ENCODE data around the gene ASIC2.

The ASIC2 gene

GRCh38 chr17:33240362-33240761 is 52.7 kb downstream of the ASIC2 start:
- TF ChIP-seq, protein P1, sequence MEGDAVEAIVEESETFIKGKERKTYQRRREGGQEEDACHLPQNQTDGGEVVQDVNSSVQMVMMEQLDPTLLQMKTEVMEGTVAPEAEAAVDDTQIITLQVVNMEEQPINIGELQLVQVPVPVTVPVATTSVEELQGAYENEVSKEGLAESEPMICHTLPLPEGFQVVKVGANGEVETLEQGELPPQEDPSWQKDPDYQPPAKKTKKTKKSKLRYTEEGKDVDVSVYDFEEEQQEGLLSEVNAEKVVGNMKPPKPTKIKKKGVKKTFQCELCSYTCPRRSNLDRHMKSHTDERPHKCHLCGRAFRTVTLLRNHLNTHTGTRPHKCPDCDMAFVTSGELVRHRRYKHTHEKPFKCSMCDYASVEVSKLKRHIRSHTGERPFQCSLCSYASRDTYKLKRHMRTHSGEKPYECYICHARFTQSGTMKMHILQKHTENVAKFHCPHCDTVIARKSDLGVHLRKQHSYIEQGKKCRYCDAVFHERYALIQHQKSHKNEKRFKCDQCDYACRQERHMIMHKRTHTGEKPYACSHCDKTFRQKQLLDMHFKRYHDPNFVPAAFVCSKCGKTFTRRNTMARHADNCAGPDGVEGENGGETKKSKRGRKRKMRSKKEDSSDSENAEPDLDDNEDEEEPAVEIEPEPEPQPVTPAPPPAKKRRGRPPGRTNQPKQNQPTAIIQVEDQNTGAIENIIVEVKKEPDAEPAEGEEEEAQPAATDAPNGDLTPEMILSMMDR (IDR thresholded peaks at IDR 0.05; ENCODE audit: insufficient read depth, low read depth, low read length, missing control alignments) = no peak
- DNase-seq (ENCODE audit: low read depth) = no peak
- H3K4me3 ChIP-seq (ENCODE audit: low read length) = no peak overlapping the region

GRCh38 chr17:33239702-33240101 is 53.4 kb downstream of the ASIC2 start:
- TF ChIP-seq, protein P1 (IDR thresholded peaks at IDR 0.05; ENCODE audit: insufficient read depth, low read depth, low read length, missing control alignments) = no peak
- no peak overlapping the region for H3K4me3 ChIP-seq (ENCODE audit: low read length)
- no peak for DNase-seq (ENCODE audit: low read depth)

- TF ChIP-seq, protein P1 (IDR thresholded peaks at IDR 0.05; ENCODE audit: insufficient read depth, low read depth, low read length, missing control alignments) = no peak
- no peak overlapping the region for H3K4me3 ChIP-seq (ENCODE audit: low read length)
- DNase-seq (ENCODE audit: low read depth) = peak; percentile 95
Measured at GRCh38 chr17:33234930-33235685, 58.0 kb downstream of the ASIC2 start.

GRCh38 chr17:33234233-33234632 is 58.9 kb downstream of the ASIC2 start:
- TF ChIP-seq, protein P1 (IDR thresholded peaks at IDR 0.05; ENCODE audit: insufficient read depth, low read depth, low read length, missing control alignments) = no peak
- no peak for DNase-seq (ENCODE audit: low read depth)
- no peak overlapping the region for H3K4me3 ChIP-seq (ENCODE audit: low read length)

- TF ChIP-seq, protein P1 (IDR thresholded peaks at IDR 0.05; ENCODE audit: insufficient read depth, low read depth, low read length, missing control alignments) = no peak
- no peak overlapping the region for H3K4me3 ChIP-seq (ENCODE audit: low read length)
- no peak for DNase-seq (ENCODE audit: low read depth)
Measured at GRCh38 chr17:33233811-33234177, 59.3 kb downstream of the ASIC2 start.

DNA sequence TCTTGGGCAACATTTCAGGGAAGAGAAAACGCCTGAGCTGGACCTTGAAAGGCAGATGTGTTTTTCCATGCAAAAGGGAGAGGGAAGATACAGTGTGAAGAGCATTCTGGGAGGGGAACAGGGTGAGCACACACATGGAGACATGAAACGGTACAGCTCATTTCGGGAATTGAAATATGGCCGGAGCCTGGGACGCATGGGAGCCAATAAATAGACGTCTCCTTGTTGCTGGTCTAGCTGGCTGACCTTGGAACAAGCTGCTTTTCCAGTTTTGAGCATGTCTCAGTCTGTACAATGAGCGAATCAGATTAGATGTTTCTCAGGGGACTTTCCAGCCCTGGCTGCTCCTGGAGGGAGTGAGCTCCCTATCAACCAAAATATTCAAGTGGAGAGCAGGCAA is 63.6 kb downstream of the ASIC2 start:
- H3K4me3 ChIP-seq (ENCODE audit: low read length) = no peak overlapping the region
- TF ChIP-seq, protein P1 (IDR thresholded peaks at IDR 0.05; ENCODE audit: insufficient read depth, low read depth, low read length, missing control alignments) = no peak
- DNase-seq (ENCODE audit: low read depth) = peak; percentile 56

- H3K4me3 ChIP-seq (ENCODE audit: low read length) = no peak overlapping the region
- no peak for DNase-seq (ENCODE audit: low read depth)
- TF ChIP-seq, protein P1 (IDR thresholded peaks at IDR 0.05; ENCODE audit: insufficient read depth, low read depth, low read length, missing control alignments) = no peak
Measured at GRCh38 chr17:33229028-33229427, 64.1 kb downstream of the ASIC2 start.
